Measurements from ENCODE around the gene PIGM. TPM values are rescaled to one million over a fixed set of nuclear protein-coding genes. Genes with fewer than 3 reads are reported as not detected.
"Not testable (repeated sequence)": the region's sequence is repeated elsewhere in the genome, so short reads cannot be mapped to it uniquely, and the experiment has no call there.

Gene PIGM
- polyA plus RNA-seq, 1 experiment = 6.6 TPM

GRCh38 chr1:160053548-160054365 lies 22.0 kb upstream of the PIGM start:
- Histone ChIP-seq H3K4me3 (ENCODE audit: low read depth, low read length) (no peak overlapping the region), H3K9me3 (ENCODE audit: control insufficient read depth, insufficient read depth, low read length) (no peaks in the 10 kb centered on the region), H3K27ac (ENCODE audit: low read depth, low read length) (no peak overlapping the region), H3K27me3 (ENCODE audit: control insufficient read depth, insufficient read depth, low read length) (peaks cover 40% of the 10 kb centered on the region)
- no peak for DNase-seq (ENCODE audit: low read depth, low spot score)
- POLR2A ChIA-PET = no interaction called here
- no peak for TF ChIP-seq CTCF (IDR thresholded peaks at IDR 0.05; ENCODE audit: low read depth, low read length)
- CTCF ChIA-PET = interaction anchor here (1.2 to 1.3 kb wide), 2 partner anchors 25 to 32 kb away, joined by 4 read pairs; no protein-coding TSS in a partner anchor

GRCh38 chr1:160052936-160053335 lies 21.1 kb upstream of the PIGM start:
- POLR2A ChIA-PET = no interaction called here
- TF ChIP-seq CTCF (IDR thresholded peaks at IDR 0.05; ENCODE audit: low read depth, low read length) = no peak
- Histone ChIP-seq H3K27me3 (ENCODE audit: control insufficient read depth, insufficient read depth, low read length) (peaks cover 45% of the 10 kb centered on the region), H3K9me3 (ENCODE audit: control insufficient read depth, insufficient read depth, low read length) (no peaks in the 10 kb centered on the region), H3K27ac (ENCODE audit: low read depth, low read length) (no peak overlapping the region), H3K4me3 (ENCODE audit: low read depth, low read length) (no peak overlapping the region)
- CTCF ChIA-PET = interaction anchor here (0.6 to 1.3 kb wide), 3 partner anchors 26 to 997 kb away, joined by 3 to 4 read pairs (median 4); no protein-coding TSS in a partner anchor
- no peak for DNase-seq (ENCODE audit: low read depth, low spot score)

- H3K4me3 ChIP-seq (ENCODE audit: low read depth, low read length) = no peak overlapping the region
- H3K27me3 ChIP-seq (ENCODE audit: control insufficient read depth, insufficient read depth, low read length) = peaks cover 46% of the 10 kb centered on the region
- TF ChIP-seq CTCF (IDR thresholded peaks at IDR 0.05; ENCODE audit: low read depth, low read length) = no peak
- no peak overlapping the region for H3K27ac ChIP-seq (ENCODE audit: low read depth, low read length)
- no peaks in the 10 kb centered on the region for H3K9me3 ChIP-seq (ENCODE audit: control insufficient read depth, insufficient read depth, low read length)
- ChIA-PET POLR2A (interaction anchor here (0.5 kb wide), 1 partner anchor 71 kb away, joined by 5 read pairs; no protein-coding TSS in a partner anchor), CTCF (interaction anchor here (0.6 kb wide), 1 partner anchor 324 kb away, joined by 3 read pairs; no protein-coding TSS in a partner anchor)
- DNase-seq (ENCODE audit: low read depth, low spot score) = no peak
Measured at GRCh38 chr1:160050619-160051018, 18.8 kb upstream of the PIGM start.

GRCh38 chr1:160050182-160050581 lies 18.4 kb upstream of the PIGM start:
- H3K27me3 ChIP-seq (ENCODE audit: control insufficient read depth, insufficient read depth, low read length) = peaks cover 47% of the 10 kb centered on the region
- not testable (repeated sequence) for H3K9me3 ChIP-seq (ENCODE audit: control insufficient read depth, insufficient read depth, low read length); DNase-seq (ENCODE audit: low read depth, low spot score); H3K27ac ChIP-seq (ENCODE audit: low read depth, low read length); H3K4me3 ChIP-seq (ENCODE audit: low read depth, low read length)
- ChIA-PET CTCF (interaction anchor here (0.6 kb wide), 1 partner anchor 325 kb away, joined by 3 read pairs; no protein-coding TSS in a partner anchor), POLR2A (interaction anchor here (0.5 kb wide), 1 partner anchor 71 kb away, joined by 5 read pairs; no protein-coding TSS in a partner anchor)

GRCh38 chr1:160049101-160049500 lies 17.3 kb upstream of the PIGM start:
- Histone ChIP-seq H3K27me3 (ENCODE audit: control insufficient read depth, insufficient read depth, low read length) (peaks cover 45% of the 10 kb centered on the region), H3K9me3 (ENCODE audit: control insufficient read depth, insufficient read depth, low read length) (no peaks in the 10 kb centered on the region), H3K4me3 (ENCODE audit: low read depth, low read length) (no peak overlapping the region), H3K27ac (ENCODE audit: low read depth, low read length) (no peak overlapping the region)
- POLR2A ChIA-PET = no interaction called here
- CTCF ChIA-PET = interaction anchor here (0.7 to 4.9 kb wide), 5 partner anchors 9 to 45 kb away, joined by 3 to 57 read pairs (median 3); partner anchors contain the start of gene KCNJ9
- no peak for DNase-seq (ENCODE audit: low read depth, low spot score)
- TF ChIP-seq CTCF (IDR thresholded peaks at IDR 0.05; ENCODE audit: low read depth, low read length) = no peak
